Dermis blood vessel endothelial cell (primary cell): ENCODE results near the gene DRAXIN. TPM values are rescaled to one million over a fixed set of nuclear protein-coding genes. Genes with fewer than 3 reads are reported as not detected.

Experiments used
- DNase-seq: peaks from one replicate; pipeline ENCODE4 v3.0.0; 2010
- total RNA-seq: library from RNA; depleted of rRNA; stranded (reverse); fragments of >200 nt; gene quantifications from 2 replicates; pipeline ENCODE4 v1.2.3, GENCODE V29; 2014

DRAXIN gene, protein sequence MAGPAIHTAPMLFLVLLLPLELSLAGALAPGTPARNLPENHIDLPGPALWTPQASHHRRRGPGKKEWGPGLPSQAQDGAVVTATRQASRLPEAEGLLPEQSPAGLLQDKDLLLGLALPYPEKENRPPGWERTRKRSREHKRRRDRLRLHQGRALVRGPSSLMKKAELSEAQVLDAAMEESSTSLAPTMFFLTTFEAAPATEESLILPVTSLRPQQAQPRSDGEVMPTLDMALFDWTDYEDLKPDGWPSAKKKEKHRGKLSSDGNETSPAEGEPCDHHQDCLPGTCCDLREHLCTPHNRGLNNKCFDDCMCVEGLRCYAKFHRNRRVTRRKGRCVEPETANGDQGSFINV
- 0.14 and 0.17 TPM in 2 replicates for total RNA-seq

DNA sequence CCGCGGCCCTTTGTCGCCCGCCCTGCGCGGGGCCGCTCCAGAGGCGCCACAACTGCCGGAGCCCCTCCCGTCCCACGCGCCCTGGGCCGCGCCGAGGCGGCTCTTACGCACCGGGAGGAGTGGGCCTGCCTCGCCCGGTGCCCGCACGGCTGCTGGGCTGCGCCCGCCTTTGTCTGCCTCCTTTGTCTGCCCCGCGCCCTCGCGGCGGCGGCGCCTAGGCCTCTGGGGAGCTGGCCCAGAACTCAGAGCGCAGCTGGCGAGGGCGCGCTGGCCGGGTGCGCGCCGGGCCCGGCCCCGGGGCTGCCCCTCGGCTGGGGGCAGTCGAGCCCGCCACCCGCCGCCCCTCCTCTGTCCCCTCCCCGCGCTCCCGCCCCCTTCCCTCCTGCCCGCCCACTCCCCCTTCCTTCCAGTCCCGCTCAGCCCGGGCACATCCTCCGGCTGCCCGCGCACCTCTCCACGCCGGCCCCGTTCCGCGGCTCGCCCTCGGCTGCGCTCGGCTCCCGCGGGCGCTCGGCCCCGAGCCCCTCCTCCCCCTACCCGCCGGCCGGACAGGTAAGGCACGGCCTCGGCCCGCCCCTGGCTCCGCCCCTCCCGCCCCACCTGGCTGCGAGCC, at the start of gene DRAXIN:
TSS of gene DRAXIN (plus strand) at position 409 of the 613 bp plus-strand sequence. CDS start 14,549 bp downstream, outside the sequence.
- DNase-seq: peak; percentile 15

DNA sequence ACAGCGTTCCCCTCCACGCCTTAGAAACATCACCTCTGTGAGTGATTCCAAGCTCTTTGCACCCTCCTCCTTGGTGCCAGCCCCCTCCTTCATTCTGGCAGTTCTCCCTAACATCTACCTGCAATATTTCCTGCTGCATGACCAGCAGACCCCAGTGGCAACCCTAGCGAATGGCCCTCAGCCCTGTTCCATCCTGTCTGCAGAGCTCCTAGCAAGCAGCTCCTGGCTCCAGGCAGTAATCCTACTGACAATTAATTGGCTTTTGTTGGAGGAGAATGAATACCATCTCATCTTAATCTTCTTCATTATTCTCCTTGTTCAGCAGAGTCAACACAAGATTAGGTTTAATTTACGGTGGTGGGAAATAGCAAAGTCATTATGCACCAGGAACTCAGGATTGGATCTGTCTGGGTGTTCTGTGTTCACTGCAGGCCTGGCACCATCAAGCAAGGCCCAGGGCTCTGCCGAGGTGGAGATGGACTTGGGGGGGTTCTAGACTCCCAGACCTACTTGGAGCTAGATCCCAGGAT, 49.7 kb upstream of the DRAXIN start:
- no peak for DNase-seq

DNA sequence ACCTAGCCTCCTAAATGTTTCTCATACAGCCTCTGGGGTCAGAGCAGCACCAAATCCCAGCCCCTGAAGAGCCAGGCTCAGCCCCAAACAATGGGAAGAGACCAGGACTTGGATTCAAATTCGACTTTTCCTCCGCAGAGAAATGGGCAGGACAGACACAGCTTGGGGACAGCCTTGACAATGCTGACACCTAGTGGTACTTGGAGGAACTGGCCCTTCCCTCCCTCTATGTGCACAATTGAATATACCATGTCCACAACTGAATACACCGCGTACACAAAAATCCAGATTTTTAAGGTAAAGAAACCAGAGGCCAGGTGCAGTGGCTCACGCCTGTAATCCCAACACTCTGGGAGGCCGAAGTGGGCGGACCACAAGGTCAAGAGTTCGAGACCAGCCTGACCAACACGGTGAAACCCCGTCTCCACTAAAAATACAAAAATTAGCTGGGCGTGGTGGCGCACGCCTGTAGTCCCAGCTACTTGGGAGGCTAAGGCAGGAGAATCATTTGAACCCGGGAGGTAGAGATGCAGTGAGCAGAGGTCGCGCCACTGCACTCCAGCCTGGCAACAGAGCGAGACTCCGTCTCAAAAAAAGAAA, 49.0 kb upstream of the DRAXIN start:
- peak; percentile 87 for DNase-seq

DNA sequence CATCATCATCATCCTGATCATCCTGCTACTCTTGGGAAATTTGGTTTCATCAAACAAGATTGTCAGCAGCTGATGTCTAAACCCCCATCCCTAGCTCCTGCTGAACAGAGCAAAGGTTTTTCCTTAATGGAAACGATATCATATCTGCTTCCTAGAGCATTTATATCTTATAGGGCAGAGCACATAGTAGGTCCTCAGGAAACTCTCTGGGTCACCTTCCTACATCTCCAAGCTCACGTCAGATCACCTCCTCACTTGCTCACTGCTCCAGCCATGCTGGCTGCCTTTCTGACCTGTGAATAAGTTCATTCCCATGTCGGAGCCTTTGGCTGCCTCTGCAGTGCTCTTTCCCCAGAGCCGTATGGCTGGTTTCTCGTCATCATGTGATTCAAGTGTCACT, 47.7 kb upstream of the DRAXIN start:
- no peak for DNase-seq

DNA sequence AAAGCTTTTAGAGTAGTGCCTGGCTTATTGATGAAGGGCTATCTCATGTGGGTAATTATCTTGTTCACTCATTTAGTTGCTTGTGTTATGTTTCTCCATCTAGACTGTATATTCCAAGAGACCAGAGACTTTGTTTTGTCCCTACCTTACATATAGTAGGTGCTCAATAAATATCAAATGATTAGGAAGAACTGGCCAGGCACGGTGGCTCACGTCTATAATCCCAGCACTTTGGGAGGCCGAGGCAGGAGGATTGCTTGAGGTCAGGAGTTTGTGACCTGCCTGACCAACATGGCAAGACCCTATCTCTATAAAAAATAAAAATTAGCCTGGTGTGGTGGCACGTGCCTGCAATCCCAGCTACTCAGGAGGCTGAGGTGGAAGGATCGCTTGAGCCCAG, 46.2 kb upstream of the DRAXIN start:
- no peak for DNase-seq

DNA sequence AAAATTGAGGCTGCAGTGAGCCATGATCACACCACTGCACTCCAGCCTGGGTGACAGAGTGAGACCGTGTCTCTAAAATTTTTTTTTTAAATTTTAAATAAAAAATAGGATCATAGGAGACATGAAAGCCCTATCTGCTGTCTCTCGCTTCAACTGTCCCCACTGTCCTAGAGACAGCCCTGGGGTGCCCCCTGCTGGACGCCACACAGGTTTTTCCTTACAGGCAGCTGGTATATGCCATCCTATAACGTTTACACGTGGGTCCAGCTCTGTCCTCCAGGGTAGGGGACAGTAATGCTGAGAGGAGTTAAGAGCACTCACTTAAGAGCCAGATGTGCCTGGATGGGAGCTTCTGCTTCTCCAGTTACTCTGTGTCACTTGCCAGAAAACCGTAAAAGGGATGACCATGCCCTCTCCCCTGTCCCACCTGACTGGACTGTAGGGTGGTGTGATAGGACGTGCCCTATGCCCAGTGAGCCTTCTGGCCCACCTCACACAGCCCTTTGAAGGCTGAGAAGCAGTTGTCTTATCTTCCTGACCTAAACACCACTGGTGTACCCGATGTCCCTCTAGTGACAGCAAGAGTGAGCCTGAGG, 45.7 kb upstream of the DRAXIN start:
- DNase-seq: peak; percentile 89

DNA sequence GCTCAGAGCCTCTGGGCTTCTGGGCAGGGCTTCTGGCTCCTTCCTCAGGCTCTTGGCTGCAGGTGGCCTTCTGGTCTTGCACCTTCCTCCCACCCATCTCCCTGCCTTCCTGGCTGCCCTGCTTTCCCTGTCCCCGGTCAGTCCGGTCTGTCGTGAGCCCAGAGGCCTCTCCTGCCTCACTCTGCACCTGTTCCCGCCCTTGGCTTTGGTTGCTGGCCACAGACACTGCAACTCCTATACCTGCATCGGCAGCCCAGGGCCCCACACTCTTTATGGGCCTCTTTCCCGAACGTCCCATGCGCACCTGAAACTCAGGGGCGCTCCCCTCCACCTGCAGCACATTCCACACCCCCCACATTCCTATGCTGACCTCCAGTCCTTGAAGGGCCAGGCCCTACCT, 45.2 kb upstream of the DRAXIN start:
- DNase-seq: no peak

DNA sequence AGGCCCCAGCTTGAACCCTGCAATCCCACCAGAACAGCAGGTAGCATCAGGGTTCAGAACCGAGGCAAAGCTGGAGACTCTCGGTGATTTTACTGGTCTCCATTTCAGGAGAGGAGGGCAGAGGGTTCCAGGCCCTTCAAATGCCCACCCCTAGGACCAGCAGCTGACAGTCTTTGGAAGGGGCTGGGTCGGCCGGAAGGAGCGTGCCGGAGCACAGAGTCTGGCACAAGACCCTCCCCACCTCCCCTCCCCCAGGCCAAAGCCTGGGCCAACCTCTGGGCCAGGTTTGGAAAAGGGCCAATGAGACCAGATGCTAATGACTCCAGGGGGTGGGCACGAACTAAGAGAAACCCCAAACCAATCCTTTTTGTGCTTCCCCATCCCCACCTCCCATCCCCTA, 44.2 kb upstream of the DRAXIN start:
- no peak for DNase-seq

DNA sequence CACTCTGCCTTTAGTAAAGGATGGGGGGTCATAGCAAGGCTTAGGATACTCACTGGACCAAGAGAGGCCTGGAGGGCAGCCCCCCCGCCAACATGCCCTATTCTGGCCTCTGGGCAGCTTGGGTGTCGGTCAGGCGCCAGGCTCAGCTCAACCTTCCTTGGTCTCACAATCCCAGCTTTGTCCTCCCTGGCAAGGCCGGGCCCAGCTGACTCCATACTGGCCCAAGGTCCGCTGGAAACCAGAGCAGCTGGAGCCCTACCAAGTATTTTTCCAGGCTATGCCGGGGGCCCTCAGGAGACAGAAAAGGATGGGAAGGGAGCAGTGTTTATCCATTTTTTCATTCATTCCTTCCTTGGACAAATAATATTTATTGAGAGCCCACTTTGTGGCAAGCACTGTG, 43.5 kb upstream of the DRAXIN start:
- no peak for DNase-seq

DNA sequence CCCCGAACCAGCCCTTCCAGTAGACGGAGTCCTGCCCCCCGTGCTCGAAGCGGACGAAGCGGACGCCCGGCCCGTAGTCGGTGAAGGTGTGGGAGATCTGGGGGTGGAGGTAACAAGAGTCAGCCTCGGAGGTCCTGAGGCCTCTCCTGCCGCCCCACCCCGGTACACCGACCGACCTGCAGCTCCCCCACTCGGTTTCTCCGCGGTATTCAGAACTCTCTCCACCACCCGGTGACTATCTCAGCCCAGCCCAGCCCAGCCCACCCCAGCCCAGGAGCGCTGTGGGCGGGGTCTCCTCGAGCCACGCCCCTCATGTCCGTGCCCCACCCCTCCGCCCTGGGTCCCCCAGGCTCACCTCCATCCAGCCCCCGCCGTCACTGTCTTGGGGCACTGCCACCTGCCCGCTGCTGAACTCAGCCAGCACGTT, 42.8 kb upstream of the DRAXIN start:
- no peak for DNase-seq

DNA sequence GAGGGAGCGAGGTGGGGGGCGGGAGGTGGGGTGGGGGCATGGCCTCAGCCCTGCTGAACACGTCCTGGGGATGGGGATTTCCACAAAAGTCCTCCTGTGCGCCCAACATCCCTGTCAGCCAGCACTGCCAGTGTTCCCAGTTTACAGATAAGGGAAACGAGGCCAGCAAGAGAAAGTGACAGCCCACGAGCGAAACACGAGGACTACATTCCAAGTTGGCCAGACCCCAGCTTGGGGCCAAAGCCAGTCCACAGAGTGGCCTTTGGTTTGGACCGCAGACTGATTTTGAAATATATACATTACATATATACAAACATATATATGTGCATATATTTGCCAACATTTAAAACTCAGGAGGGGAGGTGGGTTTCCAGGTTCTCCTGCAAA, 42.3 kb upstream of the DRAXIN start:
- no peak for DNase-seq

DNA sequence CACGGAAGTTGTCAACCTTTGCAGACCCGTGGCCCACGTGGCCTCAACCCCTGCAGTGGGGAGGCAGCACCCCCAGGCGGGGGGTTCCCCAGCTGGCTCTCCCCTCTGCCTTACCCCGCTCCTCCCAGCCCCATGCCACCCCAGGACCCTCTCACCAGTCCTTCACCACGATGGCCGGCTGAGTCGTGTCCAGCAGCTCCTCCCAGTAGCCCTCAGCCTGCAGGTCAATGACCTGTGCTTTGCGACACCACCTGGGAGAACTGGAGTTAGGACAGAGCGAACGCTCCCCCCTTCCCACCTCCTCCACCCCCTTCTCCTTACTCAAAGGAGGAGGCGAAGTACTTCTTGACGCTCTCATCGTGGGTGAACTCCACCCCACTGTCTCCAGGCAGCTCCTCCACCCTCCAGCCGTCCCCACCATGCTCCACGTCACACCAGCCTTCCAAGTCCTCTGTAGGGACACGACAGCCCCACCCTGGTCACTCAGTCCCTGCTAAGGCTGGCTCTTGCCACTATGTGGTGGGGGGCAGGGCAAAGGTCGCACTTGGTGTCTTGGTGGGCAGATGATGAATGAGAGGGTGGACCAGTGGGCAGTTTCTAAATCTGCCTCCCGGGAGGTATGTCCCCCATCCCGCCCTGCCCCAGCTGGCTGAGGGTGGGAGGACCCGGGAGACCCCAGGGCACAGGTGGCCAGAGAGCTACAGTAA, 41.7 kb upstream of the DRAXIN start:
- DNase-seq: no peak

DNA sequence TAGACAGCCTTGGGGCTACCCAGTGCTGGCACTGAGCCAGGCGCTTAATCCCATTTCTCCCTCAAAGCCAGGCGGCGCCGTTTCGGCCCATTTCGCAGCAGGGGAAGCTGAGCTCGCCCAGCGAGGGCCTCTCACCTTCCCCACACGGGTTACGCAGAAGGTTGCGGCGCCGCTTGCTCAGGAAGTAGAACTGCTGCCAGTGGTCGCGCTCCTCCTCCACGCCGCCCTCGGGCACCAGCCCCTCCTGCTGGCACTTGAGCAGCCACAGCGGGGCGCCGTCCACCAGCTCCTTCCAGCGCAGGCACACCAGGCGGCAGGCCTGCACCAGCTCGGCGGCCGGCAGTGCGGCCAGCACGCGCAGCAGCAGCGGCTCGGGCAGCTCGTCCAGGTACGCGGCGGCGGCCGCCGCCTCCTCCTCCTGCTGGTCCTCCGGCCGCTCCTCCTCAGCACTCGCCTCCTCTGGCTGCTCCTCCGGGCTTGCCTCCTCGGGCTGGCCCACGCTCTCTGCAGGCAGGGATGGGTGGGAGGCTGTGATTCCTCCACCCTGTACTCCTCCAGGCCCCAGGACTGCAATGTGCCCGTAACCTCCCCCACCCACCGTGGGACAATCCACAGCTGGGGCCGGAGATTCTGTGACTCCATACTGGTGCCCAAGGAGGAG, 41.0 kb upstream of the DRAXIN start:
- peak; percentile 89 for DNase-seq

DNA sequence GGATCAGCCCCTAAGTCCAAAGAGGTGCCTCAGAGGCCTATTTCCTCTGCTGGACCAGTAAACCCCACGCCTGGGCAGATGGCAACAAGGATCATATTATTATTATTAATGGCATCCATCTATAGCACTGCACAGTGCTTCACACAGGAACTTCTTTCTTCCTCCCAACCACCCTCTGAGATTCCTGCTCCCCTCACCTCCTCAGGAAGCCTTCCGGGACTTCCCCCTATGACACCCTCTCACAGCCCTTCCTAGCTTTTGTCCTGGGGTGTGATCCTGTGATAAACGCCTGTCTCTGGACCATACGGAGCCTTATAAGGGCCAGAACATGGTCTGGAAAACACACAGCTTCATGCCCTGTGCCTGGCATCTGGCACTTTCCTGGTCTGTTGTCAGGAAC, 40.5 kb upstream of the DRAXIN start:
- DNase-seq: no peak

DNA sequence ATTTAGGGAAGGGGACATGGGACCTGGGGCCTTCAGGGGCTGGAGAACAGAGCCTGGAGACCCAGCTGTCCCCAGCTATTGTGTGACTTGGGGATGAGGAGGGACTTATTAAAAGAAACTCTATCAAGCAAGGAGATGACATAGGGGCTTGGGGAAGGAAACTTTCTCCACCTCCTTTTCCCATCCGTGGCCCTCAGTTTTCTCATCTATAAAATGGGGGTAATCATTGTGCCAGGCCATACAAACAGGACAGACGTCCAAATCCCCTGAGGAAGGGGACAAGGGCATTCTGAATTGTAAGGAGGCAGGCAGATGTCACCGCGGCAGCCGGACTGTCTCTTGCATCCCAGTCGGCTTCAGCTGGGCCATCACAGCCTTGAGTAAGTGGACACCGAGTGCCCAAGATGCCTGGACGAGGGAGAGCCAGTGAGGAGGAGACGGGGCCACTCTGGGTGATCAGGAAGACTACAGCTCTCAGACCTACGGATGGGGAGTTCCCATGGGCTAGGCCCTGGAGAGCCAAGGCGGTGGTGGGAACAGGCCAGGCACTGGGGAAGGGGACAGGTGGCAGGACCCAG, 39.2 kb upstream of the DRAXIN start:
- DNase-seq: no peak

DNA sequence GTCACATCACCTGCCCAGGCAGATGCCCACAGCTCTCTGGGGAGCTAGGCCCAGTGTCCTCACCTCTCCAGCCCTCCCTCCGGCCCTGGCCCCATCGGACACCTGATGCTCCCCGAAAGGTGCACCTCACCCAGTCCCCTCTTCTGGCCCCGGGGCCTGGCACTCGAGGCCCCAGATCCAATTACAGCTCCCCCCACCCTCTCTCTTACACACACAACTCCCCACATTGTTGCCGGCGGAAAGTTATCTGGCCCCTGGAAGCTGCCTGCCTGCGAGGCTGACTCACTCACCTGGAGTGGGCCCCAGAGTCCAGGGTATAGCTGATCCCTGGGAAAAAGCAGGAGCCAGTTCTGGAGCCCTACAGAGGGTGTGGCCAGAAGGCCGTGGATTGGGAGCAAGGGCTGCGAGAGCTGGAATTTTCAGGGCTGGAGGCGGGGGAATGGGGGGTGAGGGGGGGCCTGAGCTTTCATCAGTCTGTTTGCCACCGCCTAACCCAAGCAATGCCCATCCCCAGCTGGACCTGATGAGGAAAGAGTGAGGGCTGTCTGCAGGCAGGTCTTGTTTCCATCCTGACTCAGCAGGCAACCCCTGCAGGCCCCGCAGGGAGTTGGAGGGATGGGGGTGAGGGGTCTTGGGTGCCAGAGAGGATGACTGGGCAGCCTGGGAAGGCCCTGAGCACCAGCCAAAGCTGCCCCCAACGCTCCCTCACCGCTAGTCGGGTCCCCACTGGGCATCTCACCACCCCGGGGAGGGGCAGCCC, 38.2 kb upstream of the DRAXIN start:
- DNase-seq: no peak

DNA sequence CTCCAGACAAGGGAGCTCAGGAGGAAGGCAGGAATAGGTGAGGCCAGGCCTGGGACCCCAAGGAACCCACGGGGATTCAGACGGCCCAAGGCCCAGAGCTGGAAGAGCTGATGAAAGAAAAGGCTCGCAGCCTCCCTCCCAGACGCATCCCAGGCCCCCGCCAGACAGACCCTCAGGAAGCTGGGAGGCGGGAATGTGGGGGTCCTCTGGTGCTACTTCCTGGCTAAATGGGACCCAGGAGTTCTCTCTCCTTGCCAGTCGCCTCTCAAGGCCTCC, 37.7 kb upstream of the DRAXIN start:
- DNase-seq: no peak

DNA sequence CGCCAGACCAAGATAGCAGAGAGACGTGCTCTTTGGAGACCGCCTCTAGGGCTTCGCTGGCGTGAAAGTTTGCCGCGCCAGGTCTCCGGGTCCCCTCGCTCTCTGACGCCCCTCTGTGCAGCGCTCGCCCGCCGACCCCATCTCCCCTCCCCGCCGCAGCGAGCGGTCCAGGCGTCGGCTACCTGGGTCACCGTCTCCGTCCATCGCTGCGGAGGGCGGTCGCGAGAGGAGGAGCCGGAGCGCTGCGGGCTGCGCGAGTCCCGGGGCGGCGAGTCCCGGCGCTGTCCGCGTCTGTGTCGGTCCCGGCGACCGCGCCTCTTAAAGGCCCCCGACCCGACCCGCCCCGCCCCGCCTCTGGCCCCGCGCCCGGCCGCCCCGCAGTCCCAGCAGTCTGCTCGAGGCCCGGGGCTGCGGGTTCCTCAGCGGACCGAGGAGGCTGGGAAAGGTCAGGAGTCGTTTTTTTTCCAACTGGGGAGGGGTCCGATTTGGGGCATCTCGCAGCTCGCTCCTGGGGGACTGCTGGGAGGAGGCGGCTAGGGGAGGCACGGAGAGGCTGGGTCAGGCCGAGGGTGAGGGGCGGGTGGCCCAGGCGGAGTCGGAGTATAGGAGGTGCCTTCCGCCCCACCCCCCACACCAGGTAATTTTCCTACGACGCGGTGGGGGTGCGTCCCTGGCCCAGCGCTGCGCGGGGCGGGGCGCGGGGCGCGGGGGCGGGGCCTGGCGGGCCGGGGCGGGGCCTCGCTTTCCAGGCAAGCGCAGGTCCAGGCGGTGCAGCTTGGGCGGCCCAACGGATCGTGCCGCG, 37.2 kb upstream of the DRAXIN start, which contains the start of the genes FBXO2 and FBXO44:
TSS of gene FBXO2 (minus strand) at position 293 of the 802 bp plus-strand sequence. CDS start at position 204, 89 bp downstream.
TSS of gene FBXO44 (plus strand) at position 741 of the 802 bp plus-strand sequence. CDS start 959 bp downstream, outside the sequence.
- peak; percentile 36 for DNase-seq

DNA sequence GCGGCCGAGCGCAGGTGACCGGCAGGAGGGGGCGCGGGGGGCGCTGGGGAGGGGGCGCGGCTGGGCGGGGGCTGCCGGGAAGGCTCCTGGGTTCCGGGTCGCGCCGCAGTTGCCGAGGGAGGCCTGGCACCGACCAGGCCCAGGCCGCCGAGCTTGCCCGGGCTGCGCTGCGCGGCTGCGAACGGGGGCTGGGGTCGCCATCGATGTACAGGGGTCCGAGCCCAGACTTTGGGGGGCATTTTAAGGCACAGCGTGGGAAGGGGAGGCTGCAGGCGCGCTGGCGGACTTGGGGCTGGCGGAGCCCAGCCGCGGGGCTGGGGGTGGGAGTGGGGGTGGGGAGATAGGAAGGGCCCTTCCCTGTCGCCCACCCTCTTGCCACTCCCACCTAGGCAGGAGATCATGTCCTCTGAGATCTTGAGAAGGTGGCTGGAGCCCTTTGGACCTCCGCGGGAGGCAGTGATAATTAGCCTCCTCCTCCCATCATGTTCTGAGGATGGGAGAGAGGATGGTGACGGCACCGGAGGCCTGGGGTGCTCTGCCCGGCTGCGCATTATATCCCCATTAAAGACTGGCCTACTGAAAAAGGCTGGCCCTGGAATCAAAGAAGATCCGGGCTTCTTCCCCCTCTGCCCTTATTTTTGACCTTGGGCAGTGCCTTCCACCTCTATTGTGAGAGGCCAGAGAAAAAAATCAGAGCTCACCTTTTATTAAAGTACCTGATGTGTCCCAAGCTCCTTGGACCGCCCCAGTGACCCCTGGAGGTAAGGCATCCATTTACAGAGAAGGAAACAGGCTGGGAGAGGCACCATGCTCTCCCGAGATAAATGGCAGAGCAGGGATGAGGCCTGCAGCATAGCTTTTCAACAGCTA, 36.3 kb upstream of the DRAXIN start:
- DNase-seq: no peak
